Spleen (tissue), 11 donors: ENCODE results near the gene ARSB. TPM values are rescaled to one million over a fixed set of nuclear protein-coding genes. Genes with fewer than 3 reads are reported as not detected.

Source experiments
- DNase-seq: peaks from one replicate; pipeline ENCODE4 v3.0.0-alpha.2; 2020
- H3K27ac ChIP-seq, 8 donors: fragments of 200-600 bp; sonication (generic) in 7 of 8; 1 replicate in 4 of 8; 2 replicates in 4 of 8; pipeline versions ENCODE4 v1.5.0 to v1.8.0; 2016 to 2021; ENCODE audit warnings: inconsistent platforms in 4 of 8, mild to moderate bottlenecking in 4 of 8, moderate library complexity in 1 of 8
- H3K27me3 ChIP-seq, 7 donors: fragments of 200-600 bp; sonication (generic) in 6 of 7; replicated peaks in 1 of 7; 1 replicate in 4 of 7; 2 replicates in 3 of 7; pipeline versions ENCODE4 v1.5.0 to v1.8.0; 2016 to 2021; ENCODE audit warnings: inconsistent platforms in 3 of 7, mild to moderate bottlenecking in 1 of 7
- H3K36me3 ChIP-seq, 6 donors: fragments of 200-600 bp; sonication (generic) in 5 of 6; 1 replicate in 4 of 6; 2 replicates in 2 of 6; pipeline versions ENCODE4 v1.5.0 to v1.8.0; 2016 to 2021; ENCODE audit warnings: inconsistent platforms in 2 of 6
- H3K4me1 ChIP-seq, 6 donors: fragments of 200-600 bp; sonication (generic) in 5 of 6; 1 replicate in 3 of 6; 2 replicates in 3 of 6; pipeline versions ENCODE4 v1.5.0 to v1.8.0; 2016 to 2021; ENCODE audit warnings: inconsistent platforms in 3 of 6
- H3K4me3 ChIP-seq, 8 donors: fragments of 200-600 bp; sonication (generic) in 7 of 8; 1 replicate in 4 of 8; 2 replicates in 4 of 8; pipeline versions ENCODE4 v1.5.0 to v1.8.0; 2016 to 2021; ENCODE audit warnings: inconsistent platforms in 4 of 8, mild to moderate bottlenecking in 4 of 8, moderate library complexity in 2 of 8
- H3K9me3 ChIP-seq, 8 donors: fragments of 200-600 bp; sonication (generic) in 7 of 8; 1 replicate in 4 of 8; 2 replicates in 4 of 8; pipeline versions ENCODE4 v1.5.0 to v1.8.0; 2016 to 2021; ENCODE audit warnings: inconsistent platforms in 4 of 8
- CTCF ChIP-seq, 11 experiments: fragments of 200-600 bp in 7 of 11; fragments of 450-650 bp in 4 of 11; sonication (generic) in 4 of 11; IDR thresholded peaks in 8 of 11; conservative IDR thresholded peaks in 3 of 11; 1 replicate in 7 of 11; 2 replicates in 4 of 11; pipeline versions ENCODE4 v1.4.0 to v1.8.0; 2016 to 2021; ENCODE audit warnings: antibody characterized with exemption in 11 of 11, inconsistent platforms in 4 of 11, mild to moderate bottlenecking in 1 of 11
- POLR2A ChIP-seq, 3 donors: fragments of 450-650 bp; IDR thresholded peaks; one replicate each; pipeline ENCODE4 v1.5.1; 2017; ENCODE audit warnings: antibody characterized with exemption in 3 of 3, mild to moderate bottlenecking in 1 of 3
- POLR2AphosphoS5 ChIP-seq, 3 donors: sonication (generic); formaldehyde crosslinking; IDR thresholded peaks; one replicate each; pipeline ENCODE4 v1.5.1; 2017; ENCODE audit warnings: antibody characterized with exemption in 3 of 3
- WGBS, 5 donors: extraction: QIAGEN DNeasy Blood & Tissue Kit in 3 of 5; methylation state at CpG; one replicate each; pipeline versions ENCODE4 v1.1.5 to v1.1.7; 2013 to 2018; 5-methylcytosine and 5-hydroxymethylcytosine counted together
- intact Hi-C: fragments of 100-400 bp; cut with DNase I; formaldehyde crosslinking; loops from one replicate; pipeline ENCODE4 v1.15.0; 2023; ENCODE audit warnings: low total_unique reads
- polyA plus RNA-seq, 3 donors: library from polyadenylated mRNA; stranded (reverse); fragments of 200-250 nt; gene quantifications; one replicate each; pipeline ENCODE4 v1.2.1, GENCODE V29; 2013
- total RNA-seq, 7 donors: library from RNA; depleted of rRNA in 3 of 7; stranded (reverse); fragments of >200 nt in 3 of 7; fragmentation: NEBNext Ultra II Directional in 4 of 7; extraction: Animal tissue kit (Norgen Biotek cat#: 25700) in 4 of 7; gene quantifications; one replicate each; pipeline versions ENCODE4 v1.1.0 to v1.2.1, GENCODE V29; 2016 to 2021
- donor health status: healthy with polysubstance abuse.
- donor health status: DM: no; HTN: no; CAD: no; lungs with moderate emphysema.
- donor health status: DM: no; HTN: no; CAD: no.
- donor health status: Bipolar disorder and iron deficiency.
- donor health status: healthy.
- donor health status: DM: no; HTN: no; CAD: no.
- donor health status: DM: yes; HTN: yes; CAD: no.

Gene ARSB
- total and polyA plus RNA-seq, 10 donors, result 1.1 to 18.5 (median 11.1) TPM

DNA sequence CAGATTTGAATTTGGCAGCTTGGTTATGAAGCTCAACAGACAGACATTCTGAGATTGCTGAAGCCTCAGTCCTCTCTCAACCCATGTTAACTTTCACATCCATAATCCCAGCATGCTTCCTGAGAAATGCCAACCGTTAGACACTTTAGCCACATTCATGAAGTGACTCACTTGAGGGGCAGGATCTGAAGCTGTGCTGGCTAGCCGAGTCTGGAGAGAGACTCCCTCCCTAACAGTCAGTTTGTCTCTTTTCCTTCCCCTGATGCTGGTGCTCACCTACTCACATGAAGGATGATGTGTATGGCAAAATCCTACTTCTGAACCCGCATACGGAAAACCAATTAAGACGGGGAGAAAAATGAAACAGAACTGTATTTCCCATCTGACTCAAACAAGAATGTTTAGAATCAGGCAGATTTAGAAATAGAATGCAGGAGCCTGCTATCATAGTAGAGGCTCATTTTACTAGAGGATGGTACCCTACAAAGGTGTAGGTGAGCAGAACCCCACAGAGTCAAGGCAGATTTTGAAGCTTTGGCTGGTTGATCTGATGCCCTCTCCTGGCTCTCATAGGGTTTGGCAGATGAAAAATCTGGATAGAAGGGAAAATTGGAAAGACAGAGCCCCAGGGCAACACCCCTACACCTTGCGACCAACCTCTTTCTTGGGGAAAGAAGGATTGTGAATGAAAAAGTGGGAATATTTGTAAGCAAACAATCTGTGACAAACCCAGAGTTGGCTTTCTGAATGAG is 185.7 kb downstream of the ARSB start:
- Histone ChIP-seq H3K9me3 (peaks cover 0 to 10% (median 3%) of the 10 kb centered on the region in 8 donors), H3K27me3 (no peaks in the 10 kb centered on the region), H3K27ac (no peak overlapping the region), H3K4me3 (no peak overlapping the region), H3K36me3 (peaks cover 0 to 10% (median 0%) of the 10 kb centered on the region in 6 donors), H3K4me1 (no peaks in the 10 kb centered on the region)
- TF ChIP-seq POLR2AphosphoS5 (IDR thresholded peaks at IDR 0.05) (no peak), POLR2A (IDR thresholded peaks at IDR 0.05) (no peak)
- DNase-seq, result no peak
- WGBS, 5 donors, result 90 to 95% (median 94%) methylated on average over 6 of the region's 6 CpGs
- intact Hi-C loops, result no loop called here

- H3K4me3 ChIP-seq, result no peak overlapping the region
- WGBS, 5 donors, result 87 to 98% (median 91%) methylated on average over 3 of the region's 3 CpGs
- TF ChIP-seq POLR2AphosphoS5 (IDR thresholded peaks at IDR 0.05) (no peak), CTCF (IDR thresholded peaks at IDR 0.05 in 8 of 11, conservative IDR thresholded peaks at IDR 0.05 in 3 of 11) (no peak), POLR2A (IDR thresholded peaks at IDR 0.05) (no peak)
- no peaks in the 10 kb centered on the region for H3K27me3 ChIP-seq
- peaks cover 0 to 10% (median 3%) of the 10 kb centered on the region in 8 donors for H3K9me3 ChIP-seq
- no peak for DNase-seq
- peaks cover 0 to 10% (median 0%) of the 10 kb centered on the region in 6 donors for H3K36me3 ChIP-seq
- no peak overlapping the region for H3K27ac ChIP-seq
- intact Hi-C loops, result no loop called here
- H3K4me1 ChIP-seq, result no peaks in the 10 kb centered on the region
Observed at GRCh38 chr5:78798673-78799029, 186.5 kb downstream of the ARSB start.

DNA sequence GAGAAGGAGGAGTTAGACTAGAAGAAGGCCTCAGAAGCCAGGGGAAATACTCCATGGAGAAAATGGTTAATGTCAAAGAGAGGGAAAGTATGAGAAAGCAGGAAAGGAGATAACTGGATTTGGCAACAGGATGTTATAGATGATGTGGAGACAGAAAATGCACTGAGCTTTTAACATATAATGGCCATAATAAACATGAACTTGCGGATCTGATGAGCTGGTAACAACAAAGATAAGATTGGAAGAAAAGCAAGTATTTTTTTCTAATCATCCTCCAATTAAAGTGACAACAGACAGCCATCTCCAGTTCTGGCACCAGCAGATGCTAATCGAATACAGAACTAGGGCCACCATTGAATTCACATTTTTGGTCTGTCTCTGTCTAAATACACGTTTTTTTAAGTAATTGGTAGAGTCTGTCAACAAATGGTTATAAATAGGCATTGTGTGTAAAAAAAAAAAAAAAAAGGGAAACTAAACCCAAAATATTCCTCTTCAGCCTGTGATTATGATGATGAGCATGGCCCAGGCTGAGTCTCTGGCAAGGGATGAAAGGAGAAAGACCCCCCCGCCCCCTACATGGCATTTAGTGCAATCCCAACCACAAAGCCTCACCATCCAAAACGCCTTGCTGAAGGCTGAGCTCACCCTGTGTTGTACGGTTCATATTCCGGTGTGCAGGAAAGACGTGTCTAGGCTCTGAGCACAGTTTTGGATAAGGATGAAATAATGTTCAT is 187.0 kb downstream of the ARSB start:
- peaks cover 0 to 10% (median 0%) of the 10 kb centered on the region in 6 donors for H3K36me3 ChIP-seq
- TF ChIP-seq POLR2A (IDR thresholded peaks at IDR 0.05) (no peak), POLR2AphosphoS5 (IDR thresholded peaks at IDR 0.05) (no peak), CTCF (IDR thresholded peaks at IDR 0.05 in 8 of 11, conservative IDR thresholded peaks at IDR 0.05 in 3 of 11) (no peak)
- DNase-seq, result no peak
- H3K27ac ChIP-seq, result no peak overlapping the region
- intact Hi-C loops, result no loop called here
- H3K9me3 ChIP-seq, result peaks cover 0 to 10% (median 3%) of the 10 kb centered on the region in 8 donors
- 80 to 94% (median 88%) methylated on average over 8 of the region's 8 CpGs for WGBS, 5 donors
- no peak overlapping the region for H3K4me3 ChIP-seq
- peaks cover 0 to 1% (median 0%) of the 10 kb centered on the region in 6 donors for H3K4me1 ChIP-seq
- no peaks in the 10 kb centered on the region for H3K27me3 ChIP-seq

GRCh38 chr5:78795757-78796156 is 189.4 kb downstream of the ARSB start:
- peaks cover 0 to under 1% (median 0%) of the 10 kb centered on the region in 6 donors for H3K36me3 ChIP-seq
- peaks cover 0 to 2% (median 0%) of the 10 kb centered on the region in 8 donors for H3K9me3 ChIP-seq
- peaks cover 0 to 21% (median 0%) of the 10 kb centered on the region in 6 donors for H3K4me1 ChIP-seq
- DNase-seq, result no peak
- TF ChIP-seq POLR2A (IDR thresholded peaks at IDR 0.05) (no peak), CTCF (IDR thresholded peaks at IDR 0.05 in 8 of 11, conservative IDR thresholded peaks at IDR 0.05 in 3 of 11) (no peak), POLR2AphosphoS5 (IDR thresholded peaks at IDR 0.05) (no peak)
- H3K27me3 ChIP-seq, result no peaks in the 10 kb centered on the region
- no peak overlapping the region for H3K27ac ChIP-seq
- WGBS, 5 donors, result 84 to 89% (median 86%) methylated on average over 2 of the region's 2 CpGs
- no peak overlapping the region for H3K4me3 ChIP-seq
- intact Hi-C loops, result no loop called here
